ENCODE measurements around the gene CALCOCO1. TPM values are rescaled to one million over a fixed set of nuclear protein-coding genes. Genes with fewer than 3 reads are reported as not detected.
"Not testable (repeated sequence)": the region's sequence is repeated elsewhere in the genome, so short reads cannot be mapped to it uniquely, and the experiment has no call there.

Gene CALCOCO1
- total RNA-seq, 2 donors from 2014 or later, result 65.0 to 91.0 TPM

- no peak for ATAC-seq
- no peak for DNase-seq
- intact Hi-C loops (cut with DNase I, micrococcal nuclease), result no loop called here
Observed at GRCh38 chr12:53710091-53710490, 17.2 kb downstream of the CALCOCO1 start.

- DNase-seq (no peak), ATAC-seq (no peak)
Observed at GRCh38 chr12:53709671-53710070, 17.6 kb downstream of the CALCOCO1 start.

GRCh38 chr12:53706080-53706479, 21.2 kb downstream of the CALCOCO1 start:
- DNase-seq (no peak), ATAC-seq (no peak)
- intact Hi-C loops (cut with DNase I, micrococcal nuclease), result no loop called here

More at GRCh38 chr12:53709671-53710070, 17.6 kb downstream of the CALCOCO1 start:
- intact Hi-C loops (cut with DNase I, micrococcal nuclease), result no loop called here

GRCh38 chr12:53703756-53704155, 23.5 kb downstream of the CALCOCO1 start:
- no peak for DNase-seq
- no peak for ATAC-seq
- intact Hi-C loops (cut with DNase I, micrococcal nuclease), result loop anchor here in 1 of 2 donors (5.0 kb wide), 1 partner anchor 39 kb away; no protein-coding TSS in a partner anchor

- intact Hi-C loops (cut with DNase I, micrococcal nuclease), result loop anchor here in 1 of 2 donors (5.0 kb wide), 1 partner anchor 41 kb away; no protein-coding TSS in a partner anchor
- DNase-seq, result peak; percentile 65 to 86
- ATAC-seq, result peak; percentile 90
Observed at GRCh38 chr12:53701518-53702264, 25.6 kb downstream of the CALCOCO1 start.

DNA sequence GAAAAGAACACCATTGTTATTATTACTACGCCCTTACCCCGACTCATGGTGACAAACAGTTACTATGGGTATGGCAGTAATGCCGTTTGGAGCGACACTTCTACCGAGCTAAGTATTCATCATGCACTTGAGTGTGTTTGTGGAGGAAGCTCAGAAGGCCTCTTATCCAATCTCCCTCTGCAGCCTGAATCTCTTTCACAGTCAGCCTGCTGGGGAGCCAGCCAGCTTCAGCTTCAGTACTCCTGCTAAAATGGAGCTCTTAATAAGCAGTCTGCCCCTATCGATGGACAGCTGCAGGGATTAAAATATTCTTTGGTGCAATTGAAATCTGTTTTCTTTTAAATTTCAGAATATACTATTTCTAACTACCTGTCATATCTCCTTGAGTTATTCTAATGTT, 26.7 kb downstream of the CALCOCO1 start:
- ATAC-seq (no peak), DNase-seq (no peak)
- intact Hi-C loops (cut with DNase I, micrococcal nuclease), result loop anchor here in 1 of 2 donors (5.0 kb wide), 1 partner anchor 42 kb away; no protein-coding TSS in a partner anchor

GRCh38 chr12:53699678-53700025, 27.6 kb downstream of the CALCOCO1 start:
- intact Hi-C loops (cut with DNase I, micrococcal nuclease), result loop anchor here in 1 of 2 donors (5.0 kb wide), 1 partner anchor 43 kb away; no protein-coding TSS in a partner anchor
- no peak for ATAC-seq
- no peak for DNase-seq

DNA sequence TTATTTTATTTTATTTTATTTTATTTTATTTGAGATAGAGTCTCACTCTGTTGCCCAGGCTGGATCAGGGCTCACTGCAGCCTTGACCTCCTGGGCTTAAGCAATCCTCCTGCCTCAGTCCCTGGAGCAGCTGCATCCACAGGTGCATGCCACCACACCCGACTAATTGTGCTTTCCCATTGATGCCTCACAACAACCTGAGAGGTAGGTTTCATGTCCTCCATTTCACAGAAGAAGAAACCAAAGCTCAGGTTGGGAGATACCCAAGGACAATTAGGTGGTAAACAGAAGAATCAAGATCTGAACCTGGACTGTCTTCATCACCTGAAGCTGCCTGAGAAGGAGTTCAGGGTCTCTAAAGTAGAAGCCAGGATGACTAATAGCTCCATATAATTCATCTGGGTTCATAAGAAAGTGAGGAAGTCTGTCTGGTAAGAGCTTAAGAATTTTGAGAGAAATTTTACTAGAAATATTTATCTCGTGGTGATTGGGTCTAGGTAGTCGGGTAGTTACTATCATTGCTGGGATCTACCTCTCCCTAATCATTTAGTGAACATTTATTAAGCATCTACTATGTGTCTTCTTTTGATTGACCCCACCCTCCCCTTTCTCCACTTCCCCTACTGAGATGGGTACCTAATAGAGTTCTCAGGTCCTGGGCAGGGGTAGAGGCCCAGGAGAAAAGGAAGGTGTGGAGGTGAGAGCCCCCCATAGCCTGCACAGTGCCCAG, 28.1 kb downstream of the CALCOCO1 start:
- ATAC-seq, result no peak
- intact Hi-C loops (cut with DNase I, micrococcal nuclease), result no loop called here
- DNase-seq, result no peak

DNA sequence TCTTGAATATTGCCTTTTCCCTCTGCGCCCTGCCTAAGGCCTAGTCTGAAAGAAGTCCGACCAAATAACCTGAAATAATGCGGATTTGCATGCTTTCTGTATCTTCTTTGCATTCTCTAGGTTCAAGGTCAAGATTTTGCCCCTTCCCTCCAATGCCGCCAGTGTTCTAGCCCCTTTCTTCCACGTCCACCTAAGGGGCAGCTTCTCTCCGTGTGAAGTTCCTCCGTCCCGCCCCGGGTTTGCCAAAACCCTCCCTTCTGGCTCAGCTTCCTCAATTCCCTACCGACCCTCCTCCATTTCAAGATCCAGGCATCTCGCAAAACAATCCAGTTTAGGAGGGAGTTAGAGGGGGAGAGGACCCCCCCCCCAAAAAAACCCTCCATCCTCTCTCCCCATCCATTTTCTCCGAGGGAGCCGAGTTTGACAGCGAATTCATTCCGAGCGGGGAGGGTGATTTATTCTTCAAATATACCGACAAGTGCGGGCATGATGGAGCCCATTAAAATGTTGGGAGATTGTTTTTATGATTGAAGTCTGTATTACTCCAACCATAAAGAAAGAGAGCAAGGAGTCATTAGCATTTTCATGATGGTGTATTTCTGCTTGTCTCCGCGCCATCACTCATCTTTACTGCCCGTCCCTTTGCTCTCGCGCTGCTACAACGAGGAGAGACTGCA, 30.5 kb downstream of the CALCOCO1 start:
- intact Hi-C loops (cut with DNase I, micrococcal nuclease), result no loop called here
- ATAC-seq (peak; percentile 11), DNase-seq (no peak)

DNA sequence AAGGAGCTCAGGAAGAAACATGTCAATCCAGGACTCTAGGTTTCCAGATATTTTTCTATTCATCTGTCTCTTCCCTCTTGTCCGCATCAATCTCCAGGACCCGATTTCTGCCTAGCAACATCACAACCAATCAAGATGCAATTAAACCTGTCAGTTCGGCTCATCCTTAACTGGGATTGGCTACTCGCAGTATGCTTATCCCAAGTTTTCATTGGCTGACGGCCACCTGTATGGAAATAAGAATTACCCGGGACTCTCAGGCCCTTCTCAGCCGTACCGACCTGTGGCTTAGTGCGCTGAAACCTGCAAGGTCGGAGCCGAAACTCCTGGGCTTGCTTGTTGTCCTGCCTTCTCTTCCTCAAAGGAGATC, 31.0 kb downstream of the CALCOCO1 start:
- intact Hi-C loops (cut with DNase I, micrococcal nuclease), result no loop called here
- peak; percentile 97 for ATAC-seq
- DNase-seq, result peak; percentile 72 to 78

DNA sequence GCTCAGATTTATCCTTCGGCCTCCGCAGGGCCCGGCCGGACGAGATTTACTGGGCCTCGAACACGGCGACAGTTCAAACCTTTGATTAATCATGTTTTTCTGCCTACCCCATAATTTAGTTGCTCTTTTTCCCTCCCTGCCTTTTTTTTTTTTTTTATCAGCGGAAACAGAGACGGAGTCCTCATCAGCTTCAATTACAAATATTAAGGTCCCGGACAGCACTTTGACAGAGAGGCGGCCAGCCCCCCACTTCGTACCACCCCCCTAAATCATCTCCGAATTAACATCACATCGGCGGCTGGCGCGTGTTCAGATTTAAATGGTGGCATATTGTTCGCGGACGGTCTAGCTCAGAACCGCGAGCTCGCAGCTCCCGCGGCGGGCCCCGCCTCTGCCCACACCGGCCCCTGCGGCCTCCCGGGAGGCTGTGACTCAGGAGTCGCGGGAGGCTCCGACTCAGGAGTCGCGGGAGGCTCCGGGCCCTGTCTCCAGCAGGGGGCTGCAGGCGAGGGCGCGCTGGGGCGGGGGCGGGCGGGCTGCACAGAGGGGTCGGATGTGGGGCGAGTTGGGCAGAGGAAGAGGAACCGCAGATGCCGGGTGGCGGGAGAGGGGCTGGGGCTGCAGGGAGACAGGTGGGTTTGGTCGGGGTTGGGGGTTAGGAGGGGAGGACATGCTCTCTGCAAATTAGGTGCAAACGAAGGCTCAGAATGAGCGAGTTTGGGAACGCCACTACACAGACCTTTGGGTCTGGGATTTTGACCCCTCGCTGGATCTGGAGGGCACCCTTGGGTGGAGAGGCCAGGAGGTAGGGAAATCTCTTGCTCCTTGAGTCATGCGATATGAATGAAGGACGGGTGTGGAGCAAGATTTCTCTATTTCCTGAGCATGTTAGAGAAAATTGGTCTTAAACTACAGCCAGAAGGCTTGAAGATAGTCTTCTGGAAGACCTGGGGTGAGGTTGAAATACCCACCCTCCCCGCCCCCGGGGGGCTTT, 31.8 kb downstream of the CALCOCO1 start:
- intact Hi-C loops (cut with DNase I, micrococcal nuclease), result no loop called here

DNA sequence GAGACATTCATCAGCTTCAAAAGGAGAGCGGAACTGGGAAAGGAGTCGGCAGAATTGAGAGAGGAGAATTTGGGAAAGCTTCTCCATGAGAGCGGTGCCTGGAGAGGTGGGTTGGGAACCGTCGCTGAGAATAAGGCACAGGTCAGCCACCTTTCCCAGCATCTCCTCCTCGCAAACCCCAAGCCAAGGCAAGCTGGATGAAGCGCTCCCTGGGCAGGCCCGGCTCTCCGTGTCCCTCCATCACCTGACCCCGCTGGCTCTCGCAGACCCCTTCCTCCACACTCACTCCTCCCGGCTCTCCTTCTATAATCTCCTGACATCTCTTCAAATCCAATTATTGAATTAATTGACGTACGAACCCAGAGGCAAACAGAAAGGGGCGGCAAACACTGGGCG, 32.5 kb downstream of the CALCOCO1 start:
- ATAC-seq (no peak), DNase-seq (no peak)
- intact Hi-C loops (cut with DNase I, micrococcal nuclease), result no loop called here

More for the DNA sequence above, 31.8 kb downstream of the CALCOCO1 start:
- peak; percentile 46 for ATAC-seq
- peak in 1 of 2 donors; percentile 33 for DNase-seq

DNA sequence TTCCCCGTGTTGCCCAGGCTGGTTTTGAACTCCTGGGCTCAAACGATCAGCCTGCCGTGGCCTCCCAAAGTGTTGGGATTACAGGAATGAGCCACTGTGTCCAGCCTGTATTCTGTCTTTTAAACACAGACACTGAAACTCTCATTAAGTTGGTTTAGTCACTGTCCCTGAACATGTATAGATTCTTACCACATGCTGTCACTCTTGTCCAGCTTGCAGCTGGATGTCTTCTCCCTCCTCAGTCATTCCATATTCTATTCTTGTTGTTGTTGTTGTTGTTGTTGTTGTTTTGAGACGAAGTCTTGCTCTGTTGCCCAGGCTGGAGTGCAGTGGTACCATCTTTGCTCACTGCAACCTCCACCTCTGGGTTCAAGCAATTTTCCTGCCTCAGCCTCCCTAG, 39.1 kb downstream of the CALCOCO1 start:
- intact Hi-C loops (cut with DNase I, micrococcal nuclease), result no loop called here
- no peak for DNase-seq
- ATAC-seq, result no peak

DNA sequence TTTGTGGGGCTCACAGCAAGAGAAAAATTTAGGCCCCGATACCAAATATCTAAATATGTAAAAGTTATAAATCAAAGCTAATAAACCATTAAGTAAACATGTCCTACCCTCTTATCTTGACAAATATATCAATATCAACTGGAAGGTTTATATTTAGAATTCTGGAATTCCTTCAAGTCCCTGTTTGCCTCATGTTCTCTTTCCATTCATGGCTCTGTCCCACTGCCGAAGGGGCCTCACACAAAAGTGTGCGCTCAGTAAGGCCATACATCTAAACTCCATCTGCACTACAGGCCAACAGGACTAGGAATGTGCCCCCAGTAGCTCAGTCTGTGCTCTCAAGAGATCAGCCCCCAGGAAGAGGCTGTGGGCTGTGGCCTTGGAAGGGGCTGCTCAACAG, 40.8 kb downstream of the CALCOCO1 start:
- DNase-seq (no peak), ATAC-seq (no peak)
- intact Hi-C loops (cut with DNase I, micrococcal nuclease), result no loop called here

GRCh38 chr12:53684654-53685220, 42.5 kb downstream of the CALCOCO1 start:
- intact Hi-C loops (cut with DNase I, micrococcal nuclease), result no loop called here
- ATAC-seq, result no peak
- no peak for DNase-seq

GRCh38 chr12:53683983-53684382, 43.3 kb downstream of the CALCOCO1 start:
- intact Hi-C loops (cut with DNase I, micrococcal nuclease), result no loop called here
- ATAC-seq (no peak), DNase-seq (no peak)

DNA sequence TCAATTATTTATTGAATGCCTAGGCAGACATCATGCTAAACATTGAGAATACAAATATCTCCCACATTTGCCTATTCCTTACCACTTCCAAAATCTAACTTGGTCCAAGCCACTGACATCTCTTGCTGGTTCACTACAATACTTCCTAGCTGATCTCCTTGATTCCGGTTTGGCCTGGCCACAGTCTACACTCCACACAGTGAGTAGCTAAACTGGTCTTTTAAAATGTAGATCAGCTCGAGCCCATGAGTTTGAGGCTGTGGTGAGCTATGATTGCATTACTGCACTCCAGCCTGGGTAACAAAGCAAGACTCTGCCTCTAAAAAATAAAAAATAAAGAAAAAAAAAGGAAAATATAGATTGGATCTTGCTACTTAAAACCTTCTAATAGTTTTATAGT, 43.8 kb downstream of the CALCOCO1 start:
- ATAC-seq (no peak), DNase-seq (no peak)
- intact Hi-C loops (cut with DNase I, micrococcal nuclease), result no loop called here

DNA sequence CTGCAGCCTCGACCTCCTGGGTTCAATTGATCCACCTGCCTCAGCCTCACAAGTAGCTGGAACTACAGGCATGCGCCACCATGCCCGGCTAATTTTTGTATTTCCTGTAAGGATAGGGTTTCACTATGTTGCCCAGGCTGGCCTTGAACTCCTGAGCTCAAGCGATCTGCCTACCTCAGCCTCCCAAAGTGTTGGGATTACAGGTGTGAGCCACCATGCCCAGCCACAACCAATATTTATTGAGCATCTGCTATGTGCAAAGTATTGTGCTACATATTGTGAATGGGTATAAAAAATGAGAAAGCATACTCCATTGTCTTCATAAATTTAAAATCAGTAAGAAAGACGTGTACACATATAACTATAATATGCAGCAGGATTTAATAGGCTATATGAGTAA, 47.2 kb downstream of the CALCOCO1 start:
- DNase-seq; intact Hi-C loops (cut with DNase I, micrococcal nuclease); ATAC-seq: not testable (repeated sequence)
